ENCODE results near the gene NFATC1. TPM values are rescaled to one million over a fixed set of nuclear protein-coding genes. Genes with fewer than 3 reads are reported as not detected.

The NFATC1 gene
- total RNA-seq, 3 donors from 2014 or later (not counting 1 experiment from before 2014, with no cell fraction given), result 35.8 to 47.4 (median 37.1) TPM

DNA sequence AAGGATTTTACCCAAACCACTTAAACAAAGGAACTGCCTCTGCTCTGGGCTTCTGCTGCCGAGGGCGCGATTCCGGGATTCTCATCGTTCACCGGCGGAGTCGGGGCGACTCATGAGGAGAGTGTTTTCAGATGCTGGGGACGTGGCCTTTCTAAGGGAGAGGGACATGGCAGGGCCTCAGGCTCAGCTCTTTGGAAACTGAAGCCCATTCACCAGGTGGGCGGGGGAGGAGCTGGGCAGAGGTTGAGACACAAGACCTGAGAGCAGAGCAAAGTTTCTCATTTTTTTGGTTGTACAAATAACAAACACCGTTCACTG is 29.8 kb downstream of the NFATC1 start:
- Histone ChIP-seq H3K27ac (ENCODE audit: low read length) (no peak overlapping the region), H3K4me3 (ENCODE audit: low read length) (no peak overlapping the region), H3K36me3 (ENCODE audit: control insufficient read depth, insufficient read depth, low read length) (peaks cover 3% of the 10 kb centered on the region), H3K27me3 (ENCODE audit: control insufficient read depth, insufficient read depth, low read length) (no peaks in the 10 kb centered on the region), H3K4me1 (ENCODE audit: control insufficient read depth, insufficient read depth, low read length) (peaks cover 13% of the 10 kb centered on the region), H3K9me3 (ENCODE audit: control insufficient read depth, insufficient read depth, low read length) (no peaks in the 10 kb centered on the region)
- ATAC-seq (no peak), DNase-seq (no peak)
- H3K4me3 Mint-ChIP-seq, result no peak overlapping the region
- TF ChIP-seq, protein P1, sequence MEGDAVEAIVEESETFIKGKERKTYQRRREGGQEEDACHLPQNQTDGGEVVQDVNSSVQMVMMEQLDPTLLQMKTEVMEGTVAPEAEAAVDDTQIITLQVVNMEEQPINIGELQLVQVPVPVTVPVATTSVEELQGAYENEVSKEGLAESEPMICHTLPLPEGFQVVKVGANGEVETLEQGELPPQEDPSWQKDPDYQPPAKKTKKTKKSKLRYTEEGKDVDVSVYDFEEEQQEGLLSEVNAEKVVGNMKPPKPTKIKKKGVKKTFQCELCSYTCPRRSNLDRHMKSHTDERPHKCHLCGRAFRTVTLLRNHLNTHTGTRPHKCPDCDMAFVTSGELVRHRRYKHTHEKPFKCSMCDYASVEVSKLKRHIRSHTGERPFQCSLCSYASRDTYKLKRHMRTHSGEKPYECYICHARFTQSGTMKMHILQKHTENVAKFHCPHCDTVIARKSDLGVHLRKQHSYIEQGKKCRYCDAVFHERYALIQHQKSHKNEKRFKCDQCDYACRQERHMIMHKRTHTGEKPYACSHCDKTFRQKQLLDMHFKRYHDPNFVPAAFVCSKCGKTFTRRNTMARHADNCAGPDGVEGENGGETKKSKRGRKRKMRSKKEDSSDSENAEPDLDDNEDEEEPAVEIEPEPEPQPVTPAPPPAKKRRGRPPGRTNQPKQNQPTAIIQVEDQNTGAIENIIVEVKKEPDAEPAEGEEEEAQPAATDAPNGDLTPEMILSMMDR (IDR thresholded peaks at IDR 0.05), result no peak
- WGBS (ENCODE audit: insufficient coverage), result 91% methylated on average over 12 of the region's 12 CpGs
- no peaks in the 10 kb centered on the region for H3K36me3 Mint-ChIP-seq
- intact Hi-C loops (cut with micrococcal nuclease), result no loop called here
- H3K4me1 Mint-ChIP-seq, result peaks cover 35 to 43% of the 10 kb centered on the region in 2 donors
- peak overlapping the region in 1 of 2 donors; percentile 51 for H3K27ac Mint-ChIP-seq
- no peaks in the 10 kb centered on the region for H3K9me3 Mint-ChIP-seq
- no peaks in the 10 kb centered on the region for H3K27me3 Mint-ChIP-seq (ENCODE audit: low read depth in 2 of 2)

DNA sequence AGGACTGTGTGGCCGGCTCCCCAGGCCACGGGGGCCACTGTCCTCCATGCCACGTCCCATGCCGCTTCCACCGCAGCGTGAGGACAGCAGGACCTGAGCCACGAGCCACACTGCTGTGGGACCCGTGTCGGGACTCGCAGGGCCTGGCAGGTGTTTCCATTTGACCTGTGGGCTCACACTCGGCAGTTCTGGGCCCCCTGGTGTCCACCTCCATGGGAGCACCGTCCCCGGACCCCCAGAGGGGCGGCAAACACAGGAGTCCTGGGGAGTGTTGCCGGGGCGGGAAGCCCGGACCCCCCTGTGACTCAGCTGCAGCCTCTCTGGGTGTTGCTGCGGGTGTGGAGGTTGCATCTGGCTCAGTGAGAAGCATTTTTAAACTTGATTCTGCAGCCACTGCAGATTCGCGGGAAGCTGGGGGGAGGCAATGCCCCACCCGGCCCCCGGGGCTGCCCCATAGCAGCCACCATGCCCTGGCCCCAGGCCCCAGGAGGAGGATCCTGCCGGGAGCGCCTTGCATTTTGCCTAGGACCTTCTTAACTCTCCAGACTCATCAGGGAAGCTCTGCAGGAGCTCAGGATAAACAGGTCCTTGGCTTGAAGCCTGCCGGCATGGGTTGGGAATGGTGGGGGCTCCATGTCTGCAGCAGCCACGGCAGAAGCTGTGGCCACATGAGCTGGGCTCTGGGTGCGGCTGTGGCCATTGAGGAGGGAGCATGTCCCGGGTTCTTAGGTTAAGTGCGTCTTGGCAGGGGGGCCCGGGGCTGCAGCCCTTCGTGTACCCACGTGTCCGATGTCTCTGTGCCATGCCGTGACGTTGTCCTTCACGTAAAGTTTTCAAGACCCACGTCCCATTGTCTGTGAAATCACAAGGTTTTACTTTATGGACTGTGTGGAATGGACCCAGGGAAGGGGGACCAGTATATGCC is 30.9 kb downstream of the NFATC1 start:
- 94% methylated on average over 37 of the region's 37 CpGs for WGBS (ENCODE audit: insufficient coverage)

DNA sequence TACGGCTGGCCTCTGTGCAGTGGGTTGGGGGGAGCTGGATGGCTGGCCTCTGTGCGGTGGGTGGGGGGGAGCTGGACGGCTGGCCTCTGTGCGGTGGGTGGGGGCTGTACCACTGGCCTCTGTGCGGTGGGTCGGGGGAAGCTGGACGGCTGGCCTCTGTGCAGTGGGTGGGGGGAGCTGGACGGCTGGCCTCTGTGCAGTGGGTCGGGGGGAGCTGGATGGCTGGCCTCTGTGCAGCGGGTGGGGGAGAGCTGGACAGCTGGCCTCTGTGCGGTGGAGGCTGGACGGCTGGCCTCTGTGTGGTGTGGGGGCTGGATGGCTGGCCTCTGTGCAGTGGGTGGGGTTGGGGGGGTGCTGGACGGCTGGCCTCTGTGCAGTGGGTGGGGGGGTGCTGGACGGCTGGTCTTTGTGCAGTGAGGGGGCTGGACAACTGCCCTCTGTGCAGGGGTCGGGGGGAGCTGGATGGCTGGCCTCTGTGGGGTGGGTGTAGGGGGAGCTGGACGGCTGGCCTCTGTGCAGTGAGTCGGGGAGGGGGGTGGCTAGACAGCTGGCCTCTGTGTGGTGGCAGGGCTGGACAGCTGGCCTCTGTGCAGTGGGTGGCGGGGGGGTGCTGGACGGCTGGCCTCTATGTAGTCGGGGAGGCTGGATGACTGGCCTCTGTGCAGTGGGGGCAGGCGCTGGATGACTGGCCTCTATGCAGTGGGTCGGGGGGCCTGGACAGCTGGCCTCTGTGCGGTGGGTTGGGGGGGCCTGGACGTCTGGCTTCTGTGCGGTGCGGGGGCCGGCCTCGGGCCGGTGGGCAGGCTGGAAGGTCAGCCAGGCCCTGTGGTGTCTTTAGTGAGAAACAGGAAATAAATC is 31.9 kb downstream of the NFATC1 start:
- H3K9me3 Mint-ChIP-seq, result no peaks in the 10 kb centered on the region

More for the DNA sequence above, 30.9 kb downstream of the NFATC1 start:
- no peak overlapping the region for H3K27ac ChIP-seq (ENCODE audit: low read length)
- Mint-ChIP-seq H3K9me3 (no peaks in the 10 kb centered on the region), H3K27ac (no peak overlapping the region), H3K36me3 (no peaks in the 10 kb centered on the region), H3K4me1 (peaks cover 35 to 41% of the 10 kb centered on the region in 2 donors), H3K27me3 (ENCODE audit: low read depth in 2 of 2) (no peaks in the 10 kb centered on the region), H3K4me3 (no peak overlapping the region)
- TF ChIP-seq, protein P1 (IDR thresholded peaks at IDR 0.05), result no peak
- intact Hi-C loops (cut with micrococcal nuclease), result no loop called here
- no peak for ATAC-seq
- DNase-seq, result no peak
- no peaks in the 10 kb centered on the region for H3K27me3 ChIP-seq (ENCODE audit: control insufficient read depth, insufficient read depth, low read length)
- no peaks in the 10 kb centered on the region for H3K9me3 ChIP-seq (ENCODE audit: control insufficient read depth, insufficient read depth, low read length)
- H3K4me1 ChIP-seq (ENCODE audit: control insufficient read depth, insufficient read depth, low read length), result peaks cover 13% of the 10 kb centered on the region
- peaks cover 3% of the 10 kb centered on the region for H3K36me3 ChIP-seq (ENCODE audit: control insufficient read depth, insufficient read depth, low read length)
- H3K4me3 ChIP-seq (ENCODE audit: low read length), result no peak overlapping the region

More for the DNA sequence above, 31.9 kb downstream of the NFATC1 start:
- intact Hi-C loops (cut with micrococcal nuclease), result no loop called here
- Mint-ChIP-seq H3K4me3 (peak overlapping the region; percentile 40), H3K27me3 (ENCODE audit: low read depth in 2 of 2) (no peaks in the 10 kb centered on the region), H3K4me1 (peaks cover 35% of the 10 kb centered on the region in 2 donors), H3K36me3 (no peaks in the 10 kb centered on the region), H3K27ac (peak overlapping the region; percentile 62 to 82)
- no peak for DNase-seq
- TF ChIP-seq, protein P1 (IDR thresholded peaks at IDR 0.05), result no peak
- no peak overlapping the region for H3K27ac ChIP-seq (ENCODE audit: low read length)
- H3K4me3 ChIP-seq (ENCODE audit: low read length), result no peak overlapping the region
- peaks cover 3% of the 10 kb centered on the region for H3K36me3 ChIP-seq (ENCODE audit: control insufficient read depth, insufficient read depth, low read length)
- WGBS (ENCODE audit: insufficient coverage), result 87% methylated on average over 29 of the region's 29 CpGs
- H3K27me3 ChIP-seq (ENCODE audit: control insufficient read depth, insufficient read depth, low read length), result no peaks in the 10 kb centered on the region
- no peaks in the 10 kb centered on the region for H3K9me3 ChIP-seq (ENCODE audit: control insufficient read depth, insufficient read depth, low read length)
- peak in 1 of 3 donors; percentile 15 for ATAC-seq
- H3K4me1 ChIP-seq (ENCODE audit: control insufficient read depth, insufficient read depth, low read length), result peaks cover 10% of the 10 kb centered on the region
